Measurements from ENCODE around the gene KLK1. TPM values are rescaled to one million over a fixed set of nuclear protein-coding genes. Genes with fewer than 3 reads are reported as not detected.

Gene KLK1
- polyA plus RNA-seq, 1 of the 3 experiments (the other 2 are of a cell fraction) = not detected

DNA sequence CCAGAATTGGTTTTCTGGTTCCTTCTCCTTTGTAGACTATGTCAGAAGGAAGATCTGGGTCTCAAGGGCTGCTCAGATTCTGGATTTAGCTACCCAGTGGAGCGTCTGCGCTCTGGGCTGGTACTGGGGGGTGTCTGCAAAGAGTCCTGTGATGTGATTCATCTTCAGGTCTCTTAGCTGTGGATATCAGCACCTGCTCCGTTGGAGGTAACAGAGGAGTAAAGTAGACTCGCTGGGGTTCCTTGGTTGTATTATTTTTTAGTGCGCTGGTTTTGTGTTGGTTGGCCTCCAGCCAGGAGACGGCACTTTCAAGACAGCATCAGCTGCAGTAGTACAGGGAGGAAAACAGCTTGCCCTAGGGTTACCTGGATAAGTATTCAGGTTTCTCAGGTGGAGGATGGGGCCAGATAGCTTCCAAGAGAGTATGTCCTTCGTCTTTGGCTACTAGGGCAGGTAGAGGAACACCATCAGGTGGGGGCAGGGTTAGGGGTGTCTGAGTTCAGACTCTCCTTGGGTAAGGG lies 20.2 kb upstream of the KLK1 start:
- 2% methylated on average over 7 of the region's 7 CpGs for WGBS (ENCODE audit: low lambda C conversion rate)
- no peak for TF ChIP-seq NRF1 (IDR thresholded peaks at IDR 0.05; ENCODE audit: low read depth, low read length)
- no peak for TF ChIP-seq GABPA (IDR thresholded peaks at IDR 0.05; ENCODE audit: low read depth)
- no peak for TF ChIP-seq JUND (IDR thresholded peaks at IDR 0.05)
- no peak for TF ChIP-seq YY1 (IDR thresholded peaks at IDR 0.05; ENCODE audit: low read depth)
- no peak for TF ChIP-seq SMC3 (IDR thresholded peaks at IDR 0.05; ENCODE audit: low read depth, low read length)
- TF ChIP-seq FOXJ3 (CRISPR knock-in tag; IDR thresholded peaks at IDR 0.05) = no peak
- no peak for TF ChIP-seq MAX (IDR thresholded peaks at IDR 0.05; ENCODE audit: low read depth)
- TF ChIP-seq RXRA (IDR thresholded peaks at IDR 0.05; ENCODE audit: borderline replicate concordance, low read depth) = no peak
- TF ChIP-seq, protein P1, sequence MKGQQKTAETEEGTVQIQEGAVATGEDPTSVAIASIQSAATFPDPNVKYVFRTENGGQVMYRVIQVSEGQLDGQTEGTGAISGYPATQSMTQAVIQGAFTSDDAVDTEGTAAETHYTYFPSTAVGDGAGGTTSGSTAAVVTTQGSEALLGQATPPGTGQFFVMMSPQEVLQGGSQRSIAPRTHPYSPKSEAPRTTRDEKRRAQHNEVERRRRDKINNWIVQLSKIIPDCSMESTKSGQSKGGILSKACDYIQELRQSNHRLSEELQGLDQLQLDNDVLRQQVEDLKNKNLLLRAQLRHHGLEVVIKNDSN (IDR thresholded peaks at IDR 0.05; ENCODE audit: borderline replicate concordance, low read depth) = no peak
- no peak for TF ChIP-seq CHD2 (IDR thresholded peaks at IDR 0.05; ENCODE audit: low read length, partially characterized antibody)
- no peak for TF ChIP-seq SIN3A (IDR thresholded peaks at IDR 0.05; ENCODE audit: borderline replicate concordance, low read depth, low read length)
- TF ChIP-seq MXI1 (IDR thresholded peaks at IDR 0.05; ENCODE audit: low read depth, low read length) = no peak
- TF ChIP-seq TEAD4 (IDR thresholded peaks at IDR 0.05; ENCODE audit: borderline replicate concordance, insufficient read depth) = no peak
- no peak for TF ChIP-seq EP300 (IDR thresholded peaks at IDR 0.05; ENCODE audit: borderline replicate concordance in 1 of 2, low read depth in 1 of 2, low read length in 1 of 2)
- no peak for TF ChIP-seq REST (IDR thresholded peaks at IDR 0.05; ENCODE audit: low read depth, low read length)
- no peak for TF ChIP-seq IRF3 (IDR thresholded peaks at IDR 0.05; ENCODE audit: low read depth, low read length)
- TF ChIP-seq ELF1 (IDR thresholded peaks at IDR 0.05) = no peak
- TF ChIP-seq, protein P2, sequence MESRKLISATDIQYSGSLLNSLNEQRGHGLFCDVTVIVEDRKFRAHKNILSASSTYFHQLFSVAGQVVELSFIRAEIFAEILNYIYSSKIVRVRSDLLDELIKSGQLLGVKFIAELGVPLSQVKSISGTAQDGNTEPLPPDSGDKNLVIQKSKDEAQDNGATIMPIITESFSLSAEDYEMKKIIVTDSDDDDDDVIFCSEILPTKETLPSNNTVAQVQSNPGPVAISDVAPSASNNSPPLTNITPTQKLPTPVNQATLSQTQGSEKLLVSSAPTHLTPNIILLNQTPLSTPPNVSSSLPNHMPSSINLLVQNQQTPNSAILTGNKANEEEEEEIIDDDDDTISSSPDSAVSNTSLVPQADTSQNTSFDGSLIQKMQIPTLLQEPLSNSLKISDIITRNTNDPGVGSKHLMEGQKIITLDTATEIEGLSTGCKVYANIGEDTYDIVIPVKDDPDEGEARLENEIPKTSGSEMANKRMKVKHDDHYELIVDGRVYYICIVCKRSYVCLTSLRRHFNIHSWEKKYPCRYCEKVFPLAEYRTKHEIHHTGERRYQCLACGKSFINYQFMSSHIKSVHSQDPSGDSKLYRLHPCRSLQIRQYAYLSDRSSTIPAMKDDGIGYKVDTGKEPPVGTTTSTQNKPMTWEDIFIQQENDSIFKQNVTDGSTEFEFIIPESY (IDR thresholded peaks at IDR 0.05; ENCODE audit: borderline replicate concordance, low read depth) = no peak
- TF ChIP-seq NFIC (IDR thresholded peaks at IDR 0.05; ENCODE audit: borderline replicate concordance) = no peak
- no peak for TF ChIP-seq POLR2AphosphoS5 (IDR thresholded peaks at IDR 0.05; ENCODE audit: low read depth, low read length)
- Histone ChIP-seq H3K27me3 (ENCODE audit: insufficient read depth) (peaks cover 31% of the 10 kb centered on the region; the same call in 1 of the 2 replicates), H3K79me2 (ENCODE audit: insufficient read depth) (no peaks in the 10 kb centered on the region), H4K20me1 (ENCODE audit: insufficient read depth) (no peaks in the 10 kb centered on the region), H3K27ac (ENCODE audit: low read depth in 2 of 2, low read length in 1 of 2) (no peak overlapping the region), H3K36me3 (replicated peaks in 1 of 2; ENCODE audit: control insufficient read depth in 1 of 2, insufficient read depth in 2 of 2, low read length in 1 of 2) (no peaks in the 10 kb centered on the region), H3K4me2 (no peak overlapping the region), H2AFZ (ENCODE audit: low read depth) (no peak overlapping the region), H3K4me1 (ENCODE audit: control insufficient read depth in 1 of 2, insufficient read depth in 2 of 2, low read depth in 1 of 2, low read length in 1 of 2) (no peaks in the 10 kb centered on the region), H3K9ac (no peak overlapping the region), H3K9me2 (no peaks in the 10 kb centered on the region), H3K9me3 (no peaks in the 10 kb centered on the region), H3F3A (replicated peaks; ENCODE audit: insufficient read depth) (no peaks in the 10 kb centered on the region), H3K4me3 (ENCODE audit: low read depth in 2 of 2, low read length in 1 of 2) (no peak overlapping the region)
- POLR2A ChIA-PET = no interaction called here
- CTCF ChIA-PET = interaction anchor here (0.5 kb wide), 1 partner anchor 274 kb away, joined by 3 read pairs; no protein-coding TSS in a partner anchor
- DNase-seq = no peak
